ENCODE measurements around the gene SSBP3. TPM values are rescaled to one million over a fixed set of nuclear protein-coding genes. Genes with fewer than 3 reads are reported as not detected.

The SSBP3 gene
- total RNA-seq, 1 experiment from 2014 or later = 15.0 TPM

DNA sequence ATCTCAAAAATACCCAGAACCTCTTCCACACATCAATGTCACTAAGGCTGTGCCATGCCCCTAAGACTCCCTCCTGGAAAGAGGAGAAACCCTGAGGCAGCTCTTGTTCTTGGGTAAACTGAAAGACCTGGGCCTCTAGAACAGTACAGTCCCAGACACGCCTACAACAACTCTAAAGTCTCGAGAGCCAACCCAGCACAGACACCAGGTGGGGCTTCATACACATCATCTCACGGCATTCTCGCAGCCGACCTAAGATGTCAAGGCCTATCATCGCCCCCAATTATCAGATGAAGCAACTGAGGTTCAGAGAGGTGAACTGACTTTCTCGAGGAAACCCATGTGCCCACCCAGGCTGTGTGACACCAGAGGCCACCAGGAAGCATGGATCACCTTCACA is 135.7 kb downstream of the SSBP3 start:
- ATAC-seq = no peak
- no peaks in the 10 kb centered on the region for H3K9me3 ChIP-seq (ENCODE audit: low read length)
- H3K9me2 ChIP-seq (replicated peaks; ENCODE audit: low read length) = no peaks in the 10 kb centered on the region
- no peaks in the 10 kb centered on the region for H4K20me1 ChIP-seq (ENCODE audit: low read length)
- H2AFZ ChIP-seq (ENCODE audit: low read length) = no peak overlapping the region
- H3F3A ChIP-seq (ENCODE audit: low read length, unreplicated experiment) = no peaks in the 10 kb centered on the region
- TF ChIP-seq, protein P1, sequence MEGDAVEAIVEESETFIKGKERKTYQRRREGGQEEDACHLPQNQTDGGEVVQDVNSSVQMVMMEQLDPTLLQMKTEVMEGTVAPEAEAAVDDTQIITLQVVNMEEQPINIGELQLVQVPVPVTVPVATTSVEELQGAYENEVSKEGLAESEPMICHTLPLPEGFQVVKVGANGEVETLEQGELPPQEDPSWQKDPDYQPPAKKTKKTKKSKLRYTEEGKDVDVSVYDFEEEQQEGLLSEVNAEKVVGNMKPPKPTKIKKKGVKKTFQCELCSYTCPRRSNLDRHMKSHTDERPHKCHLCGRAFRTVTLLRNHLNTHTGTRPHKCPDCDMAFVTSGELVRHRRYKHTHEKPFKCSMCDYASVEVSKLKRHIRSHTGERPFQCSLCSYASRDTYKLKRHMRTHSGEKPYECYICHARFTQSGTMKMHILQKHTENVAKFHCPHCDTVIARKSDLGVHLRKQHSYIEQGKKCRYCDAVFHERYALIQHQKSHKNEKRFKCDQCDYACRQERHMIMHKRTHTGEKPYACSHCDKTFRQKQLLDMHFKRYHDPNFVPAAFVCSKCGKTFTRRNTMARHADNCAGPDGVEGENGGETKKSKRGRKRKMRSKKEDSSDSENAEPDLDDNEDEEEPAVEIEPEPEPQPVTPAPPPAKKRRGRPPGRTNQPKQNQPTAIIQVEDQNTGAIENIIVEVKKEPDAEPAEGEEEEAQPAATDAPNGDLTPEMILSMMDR (conservative IDR thresholded peaks at IDR 0.05; ENCODE audit: low read depth, low read length) = no peak
- no peak for DNase-seq
- no peaks in the 10 kb centered on the region for H3K79me2 ChIP-seq (ENCODE audit: low read length)
- intact Hi-C loops (cut with micrococcal nuclease) = no loop called here
- H3K9ac ChIP-seq (ENCODE audit: low read length) = no peak overlapping the region
- H3K36me3 ChIP-seq (ENCODE audit: low read depth, low read length) = no peaks in the 10 kb centered on the region
- ChIA-PET CTCF (no interaction called here), POLR2A (ENCODE audit: unreplicated experiment) (no interaction called here)
- BruUV-seq (replicated peaks) = no TSS peak
- no peak overlapping the region for H3K4me3 ChIP-seq (ENCODE audit: low read length)
- H3K27ac ChIP-seq (ENCODE audit: low read length) = no peak overlapping the region
- H3K4me1 ChIP-seq (ENCODE audit: insufficient read depth, low read length) = no peaks in the 10 kb centered on the region
- H3K4me2 ChIP-seq (ENCODE audit: low read length) = no peak overlapping the region
- no peaks in the 10 kb centered on the region for H3K27me3 ChIP-seq (ENCODE audit: low read length)

DNA sequence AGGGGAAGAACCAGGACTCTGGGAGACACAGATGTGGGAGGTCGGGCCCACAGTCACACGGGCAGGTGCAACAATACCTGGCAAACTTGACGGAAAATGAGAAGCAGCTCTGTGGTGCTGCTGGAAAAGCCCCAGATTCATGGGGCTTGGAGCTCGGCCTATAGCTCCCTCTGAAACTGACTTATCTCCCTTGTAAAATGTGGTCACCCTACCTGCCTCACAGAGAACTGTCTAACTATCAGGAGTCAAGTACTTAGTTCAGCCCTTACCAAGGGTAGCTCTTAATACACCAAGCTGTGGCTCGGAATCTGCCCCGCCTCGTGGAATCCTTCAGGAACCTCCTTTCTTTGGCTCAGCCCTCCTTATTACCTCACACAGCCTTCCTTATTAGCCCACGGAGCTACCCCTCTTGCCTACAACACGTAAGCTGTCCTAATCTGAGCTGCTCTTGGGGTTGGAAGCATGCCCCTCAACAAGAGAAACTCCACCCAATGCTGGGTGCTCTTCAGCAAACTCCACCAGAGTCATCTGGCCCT is 137.4 kb downstream of the SSBP3 start:
- no peaks in the 10 kb centered on the region for H4K20me1 ChIP-seq (ENCODE audit: low read length)
- no peaks in the 10 kb centered on the region for H3K79me2 ChIP-seq (ENCODE audit: low read length)
- no peaks in the 10 kb centered on the region for H3K9me3 ChIP-seq (ENCODE audit: low read length)
- intact Hi-C loops (cut with micrococcal nuclease) = no loop called here
- H3K27ac ChIP-seq (ENCODE audit: low read length) = no peak overlapping the region
- no peak overlapping the region for H2AFZ ChIP-seq (ENCODE audit: low read length)
- H3K27me3 ChIP-seq (ENCODE audit: low read length) = no peaks in the 10 kb centered on the region
- ATAC-seq (no peak), DNase-seq (no peak)
- no peaks in the 10 kb centered on the region for H3K4me1 ChIP-seq (ENCODE audit: insufficient read depth, low read length)
- no peak for TF ChIP-seq EZH2phosphoT487 (IDR thresholded peaks at IDR 0.05; ENCODE audit: borderline replicate concordance, low read length)
- no peak for TF ChIP-seq EZH2 (IDR thresholded peaks at IDR 0.05; ENCODE audit: low read length, unreplicated experiment)
- no peak overlapping the region for H3K9ac ChIP-seq (ENCODE audit: low read length)
- no TSS peak for BruUV-seq (replicated peaks)
- no peaks in the 10 kb centered on the region for H3K36me3 ChIP-seq (ENCODE audit: low read depth, low read length)
- ChIA-PET POLR2A (ENCODE audit: unreplicated experiment) (no interaction called here), CTCF (interaction anchor here (0.6 kb wide), 1 partner anchor 220 kb away, joined by 4 read pairs; no protein-coding TSS in a partner anchor)
- no peak overlapping the region for H3K4me2 ChIP-seq (ENCODE audit: low read length)
- no peak overlapping the region for H3K4me3 ChIP-seq (ENCODE audit: low read length)
- no peaks in the 10 kb centered on the region for H3K9me2 ChIP-seq (replicated peaks; ENCODE audit: low read length)
- H3F3A ChIP-seq (ENCODE audit: low read length, unreplicated experiment) = no peaks in the 10 kb centered on the region

DNA sequence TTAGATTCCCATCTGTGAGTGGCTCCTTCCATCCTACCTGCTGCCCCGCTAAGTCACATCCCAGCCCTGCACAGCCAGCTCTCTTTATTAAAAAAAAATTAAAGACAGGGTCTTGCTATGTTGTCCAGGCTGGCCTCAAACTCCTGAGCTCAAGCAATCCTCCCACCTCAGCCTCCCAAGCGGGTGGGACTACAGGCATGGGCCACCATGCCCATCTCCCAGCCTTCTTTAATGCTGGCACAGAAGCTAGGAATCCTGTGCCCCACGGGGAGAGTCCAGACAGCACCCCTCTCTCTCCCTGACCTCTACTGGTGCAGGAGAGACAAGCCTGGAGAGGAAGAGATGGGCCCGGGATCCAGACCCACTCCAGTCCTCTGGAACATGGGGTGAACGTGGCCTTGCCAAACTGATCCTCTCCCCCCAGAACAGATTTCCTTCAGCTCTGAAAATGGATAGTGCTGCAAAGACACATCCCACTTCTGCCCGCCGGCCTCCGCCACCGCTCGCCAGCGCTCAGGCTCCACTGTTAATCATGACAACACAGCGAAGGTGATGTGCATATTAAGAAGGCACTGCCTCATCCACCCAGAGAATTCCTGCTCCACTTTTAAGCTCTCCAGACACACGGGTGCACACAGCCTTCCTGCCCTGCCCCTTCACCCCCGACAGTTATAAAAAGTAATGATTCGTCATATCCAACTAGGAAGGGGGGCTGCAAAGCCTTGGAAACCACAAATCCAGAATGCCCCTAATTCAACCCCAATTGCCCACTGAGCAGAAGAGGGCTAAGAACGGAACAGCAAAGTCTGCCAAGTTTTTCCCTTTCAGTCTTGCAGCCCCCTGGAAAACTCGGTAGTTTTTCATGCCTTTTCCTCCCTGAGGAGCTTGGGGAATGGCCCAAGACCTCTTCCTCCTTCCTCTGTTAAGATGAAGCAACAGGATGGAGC is 138.1 kb downstream of the SSBP3 start:
- H3K9me3 ChIP-seq (ENCODE audit: low read length) = no peaks in the 10 kb centered on the region
- ChIA-PET POLR2A (ENCODE audit: unreplicated experiment) (no interaction called here), CTCF (no interaction called here)
- no peak overlapping the region for H3K27ac ChIP-seq (ENCODE audit: low read length)
- no peaks in the 10 kb centered on the region for H4K20me1 ChIP-seq (ENCODE audit: low read length)
- no peak overlapping the region for H3K4me3 ChIP-seq (ENCODE audit: low read length)
- H3K36me3 ChIP-seq (ENCODE audit: low read depth, low read length) = no peaks in the 10 kb centered on the region
- DNase-seq (no peak), ATAC-seq (no peak)
- H3K27me3 ChIP-seq (ENCODE audit: low read length) = no peaks in the 10 kb centered on the region
- H3K79me2 ChIP-seq (ENCODE audit: low read length) = no peaks in the 10 kb centered on the region
- H2AFZ ChIP-seq (ENCODE audit: low read length) = no peak overlapping the region
- no peaks in the 10 kb centered on the region for H3K9me2 ChIP-seq (replicated peaks; ENCODE audit: low read length)
- intact Hi-C loops (cut with micrococcal nuclease) = no loop called here
- TF ChIP-seq, protein P1 (conservative IDR thresholded peaks at IDR 0.05; ENCODE audit: low read depth, low read length) = no peak
- TF ChIP-seq EZH2 (IDR thresholded peaks at IDR 0.05; ENCODE audit: low read length, unreplicated experiment) (no peak), EZH2phosphoT487 (IDR thresholded peaks at IDR 0.05; ENCODE audit: borderline replicate concordance, low read length) (no peak)
- BruUV-seq (replicated peaks) = no TSS peak
- no peak overlapping the region for H3K9ac ChIP-seq (ENCODE audit: low read length)
- no peaks in the 10 kb centered on the region for H3K4me1 ChIP-seq (ENCODE audit: insufficient read depth, low read length)
- no peak overlapping the region for H3K4me2 ChIP-seq (ENCODE audit: low read length)
- no peaks in the 10 kb centered on the region for H3F3A ChIP-seq (ENCODE audit: low read length, unreplicated experiment)
